Activated CD8-positive, alpha-beta T cell treated with anti-CD3 and anti-CD28 coated beads for 36 hours (primary cell): ENCODE results near the gene IRAK1. TPM values are rescaled to one million over a fixed set of nuclear protein-coding genes. Genes with fewer than 3 reads are reported as not detected.

Experiments used
- ATAC-seq: fragments of 200-7000 bp; cut with Tn5 transposase; one replicate; pipeline ENCODE4 v1.10.0; 2021; ENCODE audit warnings: mild to moderate bottlenecking, moderate library complexity
- CTCF ChIA-PET: fragments of 350-600 bp; sonication (Branson Sonifier 250); formaldehyde crosslinking; loops from one replicate; lab custom pipeline; 2021; ENCODE audit warnings: antibody characterized with exemption; lab: Charles Lee
- POLR2A ChIA-PET: fragments of 350-600 bp; sonication (Branson Sonifier 250); formaldehyde crosslinking; loops from one replicate; lab custom pipeline; 2021; ENCODE audit warnings: antibody characterized with exemption; lab: Charles Lee
- DNase-seq: peaks from one replicate; pipeline ENCODE4 v3.0.0-alpha.2; 2020
- H3K27ac Mint-ChIP-seq: one replicate; pipeline ENCODE4 v1.8.0; 2021; ENCODE audit warnings: mild to moderate bottlenecking, mixed read lengths
- H3K27me3 Mint-ChIP-seq: one replicate; pipeline ENCODE4 v1.8.0; 2021; ENCODE audit warnings: mixed read lengths
- H3K36me3 Mint-ChIP-seq: one replicate; pipeline ENCODE4 v1.8.0; 2021; ENCODE audit warnings: low read depth, mixed read lengths
- H3K4me1 Mint-ChIP-seq: one replicate; pipeline ENCODE4 v1.8.0; 2021; ENCODE audit warnings: low read depth, mixed read lengths
- H3K4me3 Mint-ChIP-seq: one replicate; pipeline ENCODE4 v1.8.0; 2021; ENCODE audit warnings: mild to moderate bottlenecking, moderate library complexity, mixed read lengths
- H3K9me3 Mint-ChIP-seq: one replicate; pipeline ENCODE4 v1.8.0; 2021; ENCODE audit warnings: mixed read lengths
- CTCF ChIP-seq: fragments of 200-600 bp; IDR thresholded peaks from one replicate; pipeline ENCODE4 v1.8.0; 2022; ENCODE audit warnings: antibody characterized with exemption, mild to moderate bottlenecking
- intact Hi-C: fragments of 100-400 bp; cut with micrococcal nuclease; formaldehyde crosslinking; loops from one replicate; pipeline ENCODE4 v1.10.0; 2022
- total RNA-seq, 2 experiments: library from RNA; stranded (reverse); gene quantifications; one replicate each; pipeline ENCODE4 v1.2.3, GENCODE V29; 2021

IRAK1 gene
- total RNA-seq, 2 experiments from 2014 or later = 134 to 136 TPM

- Mint-ChIP-seq H3K36me3 (peaks cover 5% of the 10 kb centered on the region), H3K27me3 (no peaks in the 10 kb centered on the region), H3K4me3 (no peak overlapping the region), H3K9me3 (no peaks in the 10 kb centered on the region), H3K4me1 (no peaks in the 10 kb centered on the region), H3K27ac (no peak overlapping the region)
- intact Hi-C loops = no loop called here
- no peak for TF ChIP-seq CTCF
- POLR2A ChIA-PET = interaction anchor here (1.2 to 1.3 kb wide), 2 partner anchors 9 to 15 kb away, joined by 3 read pairs; no protein-coding TSS in a partner anchor
- DNase-seq (no peak), ATAC-seq (no peak)
- CTCF ChIA-PET = interaction anchor here (2.7 to 3.1 kb wide), 2 partner anchors 14 to 15 kb away, joined by 6 to 13 read pairs; no protein-coding TSS in a partner anchor
Measured at GRCh38 chrX:154027986-154028385, 8.3 kb upstream of the IRAK1 start.

- no peaks in the 10 kb centered on the region for H3K4me1 Mint-ChIP-seq
- H3K27ac Mint-ChIP-seq = no peak overlapping the region
- H3K36me3 Mint-ChIP-seq = peaks cover 4% of the 10 kb centered on the region
- no peaks in the 10 kb centered on the region for H3K9me3 Mint-ChIP-seq
- no peak overlapping the region for H3K4me3 Mint-ChIP-seq
- no peak for DNase-seq
- POLR2A ChIA-PET = interaction anchor here (1.0 to 2.5 kb wide), 3 partner anchors 13 to 55 kb away, joined by 4 to 7 read pairs (median 6); partner anchors contain the start of gene HCFC1
- H3K27me3 Mint-ChIP-seq = no peaks in the 10 kb centered on the region
- ATAC-seq = no peak
- TF ChIP-seq CTCF = no peak
- intact Hi-C loops = no loop called here
- CTCF ChIA-PET = interaction anchor here (0.6 to 3.1 kb wide), 4 partner anchors 10 to 21 kb away, joined by 4 to 13 read pairs (median 5); no protein-coding TSS in a partner anchor
Measured at GRCh38 chrX:154027022-154027402, 7.3 kb upstream of the IRAK1 start.

GRCh38 chrX:154026136-154027021 lies 6.7 kb upstream of the IRAK1 start:
- H3K27me3 Mint-ChIP-seq = no peaks in the 10 kb centered on the region
- CTCF ChIA-PET = interaction anchor here (0.6 to 3.1 kb wide), 5 partner anchors 11 to 22 kb away, joined by 3 to 13 read pairs (median 4); no protein-coding TSS in a partner anchor
- TF ChIP-seq CTCF = no peak
- POLR2A ChIA-PET = interaction anchor here (1.0 to 2.5 kb wide), 3 partner anchors 13 to 55 kb away, joined by 4 to 7 read pairs (median 6); partner anchors contain the start of gene HCFC1
- ATAC-seq (no peak), DNase-seq (no peak)
- no peaks in the 10 kb centered on the region for H3K36me3 Mint-ChIP-seq
- no peak overlapping the region for H3K27ac Mint-ChIP-seq
- H3K4me3 Mint-ChIP-seq = no peak overlapping the region
- H3K4me1 Mint-ChIP-seq = peaks cover 1% of the 10 kb centered on the region
- intact Hi-C loops = no loop called here
- no peaks in the 10 kb centered on the region for H3K9me3 Mint-ChIP-seq

- ChIA-PET CTCF (interaction anchor here (1.9 kb wide), 1 partner anchor 12 kb away, joined by 7 read pairs; no protein-coding TSS in a partner anchor), POLR2A (interaction anchor here (2.5 kb wide), 1 partner anchor 15 kb away, joined by 6 read pairs; no protein-coding TSS in a partner anchor)
- H3K27ac Mint-ChIP-seq = no peak overlapping the region
- peaks cover 4% of the 10 kb centered on the region for H3K36me3 Mint-ChIP-seq
- intact Hi-C loops = no loop called here
- no peaks in the 10 kb centered on the region for H3K9me3 Mint-ChIP-seq
- DNase-seq (no peak), ATAC-seq (no peak)
- TF ChIP-seq CTCF = no peak
- H3K4me3 Mint-ChIP-seq = no peak overlapping the region
- peaks cover 5% of the 10 kb centered on the region for H3K4me1 Mint-ChIP-seq
- no peaks in the 10 kb centered on the region for H3K27me3 Mint-ChIP-seq
Measured at GRCh38 chrX:154025230-154025629, 5.5 kb upstream of the IRAK1 start.
